Loucy (cell line): ENCODE data around the gene BCL2L14.

Experiments used
- H2AFZ ChIP-seq: fragments of 200-600 bp; sonication (generic); 2 replicates; pipeline ENCODE4 v1.6.0; 2016; ENCODE audit warnings: antibody characterized with exemption, mild to moderate bottlenecking, low read length, moderate library complexity
- H3F3A ChIP-seq: fragments of 200-600 bp; 2 replicates; pipeline ENCODE4 v1.6.0; 2016; ENCODE audit warnings: antibody characterized with exemption, low read depth, mild to moderate bottlenecking
- H3K27me3 ChIP-seq: fragments of 200-600 bp; sonication (generic); 2 replicates; pipeline ENCODE4 v1.6.1; 2014; ENCODE audit warnings: low read length, mild to moderate bottlenecking; ENCODE audit not compliant: insufficient read depth, poor library complexity, severe bottlenecking
- H3K36me3 ChIP-seq: fragments of 200-600 bp; sonication (generic); 2 replicates; pipeline ENCODE4 v1.6.1; 2016; ENCODE audit warnings: low read length; ENCODE audit not compliant: insufficient read depth
- H3K4me1 ChIP-seq: fragments of 200-600 bp; sonication (generic); 2 replicates; pipeline ENCODE4 v1.5.1; 2014; ENCODE audit warnings: low read length, mild to moderate bottlenecking; ENCODE audit not compliant: insufficient read depth, poor library complexity, severe bottlenecking
- H3K4me2 ChIP-seq: fragments of 200-600 bp; sonication (generic); 2 replicates; pipeline ENCODE4 v1.6.0; 2014; ENCODE audit warnings: antibody characterized with exemption, low read length, low read depth, mild to moderate bottlenecking; ENCODE audit not compliant: poor library complexity, severe bottlenecking
- H3K4me3 ChIP-seq: fragments of 200-600 bp; sonication (generic); 2 replicates; pipeline ENCODE4 v1.5.1; 2014; ENCODE audit warnings: low read length, mild to moderate bottlenecking, mixed read lengths; ENCODE audit not compliant: poor library complexity, severe bottlenecking
- H3K79me2 ChIP-seq: fragments of 200-600 bp; sonication (generic); 2 replicates; pipeline ENCODE4 v1.6.1; 2014; ENCODE audit warnings: low read length; ENCODE audit not compliant: insufficient read depth
- H3K9ac ChIP-seq: fragments of 200-600 bp; sonication (generic); 2 replicates; pipeline ENCODE4 v1.6.0; 2014; ENCODE audit warnings: mild to moderate bottlenecking, low read depth, low read length, moderate library complexity; ENCODE audit not compliant: poor library complexity, severe bottlenecking
- H3K9me2 ChIP-seq: fragments of 200-600 bp; sonication (generic); replicated peaks from 2 replicates; pipeline ENCODE4 v1.6.1; 2016; ENCODE audit warnings: low read depth, low read length, mixed read lengths
- H3K9me3 ChIP-seq: fragments of 200-600 bp; sonication (generic); 2 replicates; pipeline ENCODE4 v1.6.1; 2014; ENCODE audit warnings: mild to moderate bottlenecking, antibody characterized with exemption, low read length, low read depth; ENCODE audit not compliant: insufficient read depth
- H4K20me1 ChIP-seq: fragments of 200-600 bp; sonication (generic); 2 replicates; pipeline ENCODE4 v1.6.0; 2014; ENCODE audit warnings: antibody characterized with exemption, low read length, mild to moderate bottlenecking; ENCODE audit not compliant: insufficient read depth, poor library complexity, severe bottlenecking
- CTCF ChIP-seq: fragments of 200-600 bp; sonication (generic); conservative IDR thresholded peaks from 2 replicates; pipeline ENCODE4 v1.5.1; 2014; ENCODE audit warnings: mild to moderate bottlenecking, antibody characterized with exemption, low read length
- EZH2phosphoT487 ChIP-seq: fragments of 200-600 bp; IDR thresholded peaks from 2 replicates; pipeline ENCODE4 v1.6.1; 2018; ENCODE audit warnings: antibody characterized with exemption, mild to moderate bottlenecking, moderate library complexity, borderline replicate concordance

BCL2L14 gene

DNA sequence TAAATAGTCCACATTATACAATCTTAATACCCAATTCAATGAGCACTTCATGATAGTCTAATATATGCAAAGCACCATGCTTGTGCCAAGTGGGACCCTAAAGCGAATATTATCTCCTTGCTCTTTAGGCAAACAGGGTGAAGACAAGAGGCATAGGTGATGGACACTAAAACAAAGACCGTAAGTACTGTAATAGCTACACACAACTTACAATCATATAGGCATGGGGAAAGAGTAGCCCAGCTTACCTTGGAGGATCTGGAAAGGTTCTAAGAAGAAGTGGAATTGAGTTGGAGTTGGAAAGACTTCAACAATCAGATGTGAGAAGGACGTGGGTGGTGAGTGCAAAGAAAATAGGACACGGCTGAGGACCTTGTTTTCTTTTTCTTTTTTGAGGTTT is 19.1 kb upstream of the BCL2L14 start:
- Histone ChIP-seq H3K9me2 (no peaks in the 10 kb centered on the region), H2AFZ (no peak overlapping the region), H3K9me3 (no peaks in the 10 kb centered on the region), H3K36me3 (no peaks in the 10 kb centered on the region), H3K79me2 (no peaks in the 10 kb centered on the region), H4K20me1 (no peaks in the 10 kb centered on the region), H3K4me1 (no peaks in the 10 kb centered on the region), H3F3A (no peaks in the 10 kb centered on the region), H3K9ac (no peak overlapping the region), H3K4me2 (no peak overlapping the region), H3K27me3 (no peaks in the 10 kb centered on the region), H3K4me3 (no peak overlapping the region)
- TF ChIP-seq CTCF (no peak), EZH2phosphoT487 (no peak)

GRCh38 chr12:12054993-12055392 is 15.7 kb upstream of the BCL2L14 start:
- H3K9ac ChIP-seq, result no peak overlapping the region

DNA sequence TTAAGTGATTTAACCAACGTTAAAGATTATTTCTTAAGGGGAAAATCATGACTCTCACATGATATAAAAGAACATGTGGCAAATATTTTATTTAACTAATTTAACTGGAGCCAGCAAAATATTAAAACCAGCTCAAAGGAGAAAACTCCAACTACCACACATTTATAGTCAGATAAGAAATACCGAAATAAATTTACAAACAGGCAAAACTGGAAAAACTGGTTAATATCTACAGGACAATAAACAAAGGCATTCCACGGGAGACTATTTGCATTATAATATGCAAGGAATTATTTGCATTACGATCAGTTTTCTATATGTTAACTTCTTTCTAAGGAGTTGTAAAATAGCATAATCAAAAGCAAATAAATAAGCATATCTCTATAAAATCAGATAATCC is 13.8 kb upstream of the BCL2L14 start:
- no peaks in the 10 kb centered on the region for H3K4me1 ChIP-seq
- no peak overlapping the region for H3K4me3 ChIP-seq
- TF ChIP-seq EZH2phosphoT487 (no peak), CTCF (no peak)
- H4K20me1 ChIP-seq, result no peaks in the 10 kb centered on the region
- H3K9me3 ChIP-seq, result no peaks in the 10 kb centered on the region
- no peaks in the 10 kb centered on the region for H3K36me3 ChIP-seq
- no peaks in the 10 kb centered on the region for H3K79me2 ChIP-seq
- H3K9ac ChIP-seq, result no peak overlapping the region
- no peak overlapping the region for H2AFZ ChIP-seq
- no peaks in the 10 kb centered on the region for H3K9me2 ChIP-seq
- no peak overlapping the region for H3K4me2 ChIP-seq
- H3K27me3 ChIP-seq, result no peaks in the 10 kb centered on the region
- no peaks in the 10 kb centered on the region for H3F3A ChIP-seq

More at GRCh38 chr12:12054993-12055392, 15.7 kb upstream of the BCL2L14 start:
- no peaks in the 10 kb centered on the region for H3F3A ChIP-seq
- no peaks in the 10 kb centered on the region for H3K4me1 ChIP-seq
- H3K4me3 ChIP-seq, result no peak overlapping the region
- no peak overlapping the region for H3K4me2 ChIP-seq
- no peaks in the 10 kb centered on the region for H3K79me2 ChIP-seq
- TF ChIP-seq CTCF, result no peak
- no peak for TF ChIP-seq EZH2phosphoT487
- H3K27me3 ChIP-seq, result no peaks in the 10 kb centered on the region
- no peaks in the 10 kb centered on the region for H3K9me2 ChIP-seq
- no peaks in the 10 kb centered on the region for H3K36me3 ChIP-seq
- no peaks in the 10 kb centered on the region for H3K9me3 ChIP-seq
- no peaks in the 10 kb centered on the region for H4K20me1 ChIP-seq
- H2AFZ ChIP-seq, result no peak overlapping the region
